Heart left ventricle (tissue), 13 donors: Measurements from ENCODE around the gene DOCK2.
"Not testable (repeated sequence)": the region's sequence is repeated elsewhere in the genome, so short reads cannot be mapped to it uniquely, and the experiment has no call there.

Experiments used
- POLR2A ChIP-seq, 2 donors: fragments of 450-650 bp; IDR thresholded peaks; one replicate each; pipeline ENCODE4 v1.6.1; 2017; ENCODE audit warnings: antibody characterized with exemption in 2 of 2, mild to moderate bottlenecking in 2 of 2, moderate library complexity in 2 of 2
- TF ChIP-seq, protein P1 (sequence below), 12 donors: fragments of 200-600 bp; sonication (generic) in 4 of 12; IDR thresholded peaks; one replicate each; pipeline versions ENCODE4 v1.5.0 to v1.8.0; 2018 to 2022; ENCODE audit warnings: antibody characterized with exemption in 12 of 12, mild to moderate bottlenecking in 5 of 12
- donor health status: ischemic (EF 13 %, LVEDD 7.1; RV severe dilation, severe dysfunction).
- donor health status: DM: no; HTN: yes; CAD: no.
- donor health status: DM: no; HTN: no; CAD: no.
- donor health status: ischemic (EF 25% LVEDD 6.9; RV normal size, moderate dysfunction).
- donor health status: ischemic (EF 25% LVEDD 5.7; RV mildly dilated, moderate dysfunction).
- donor health status: ischemic (EF 35%, LVEDD 5.7; RV mildly dilated, moderate dysfunction).
- donor health status: nonischemic (EF 11% LVEDD 7.7; RV severe dilation, severe dysfunction).
- donor health status: DM: yes; HTN: yes; CAD: no.
- donor health status: PGD.
- donor health status: ischemic (EF 29% LVEDD 5.4; RV normal size, mild dysfunction).
- donor health status: nonischemic (EF 23%, LVEDD 6.1; RV moderate dilation, normal function).

DNA sequence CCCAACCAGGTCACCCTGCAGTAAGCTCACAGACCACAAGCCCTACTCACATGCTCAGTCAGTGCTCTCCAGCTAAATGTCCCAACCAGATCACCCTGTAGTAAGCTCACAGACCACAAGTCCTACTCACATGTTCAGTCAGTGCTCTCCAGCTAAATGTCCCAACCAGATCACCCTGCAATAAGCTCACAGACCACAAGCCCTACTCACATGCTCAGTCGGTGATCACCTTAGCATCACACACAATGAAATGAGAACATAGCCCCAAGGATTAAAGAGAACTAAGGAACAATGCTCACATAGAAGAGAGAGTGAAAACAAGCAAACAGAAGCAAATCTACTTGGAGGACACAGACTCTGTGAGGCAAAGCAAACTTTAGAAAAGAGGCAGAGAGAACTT lies 197.5 kb downstream of the DOCK2 start:
- TF ChIP-seq, protein P1, sequence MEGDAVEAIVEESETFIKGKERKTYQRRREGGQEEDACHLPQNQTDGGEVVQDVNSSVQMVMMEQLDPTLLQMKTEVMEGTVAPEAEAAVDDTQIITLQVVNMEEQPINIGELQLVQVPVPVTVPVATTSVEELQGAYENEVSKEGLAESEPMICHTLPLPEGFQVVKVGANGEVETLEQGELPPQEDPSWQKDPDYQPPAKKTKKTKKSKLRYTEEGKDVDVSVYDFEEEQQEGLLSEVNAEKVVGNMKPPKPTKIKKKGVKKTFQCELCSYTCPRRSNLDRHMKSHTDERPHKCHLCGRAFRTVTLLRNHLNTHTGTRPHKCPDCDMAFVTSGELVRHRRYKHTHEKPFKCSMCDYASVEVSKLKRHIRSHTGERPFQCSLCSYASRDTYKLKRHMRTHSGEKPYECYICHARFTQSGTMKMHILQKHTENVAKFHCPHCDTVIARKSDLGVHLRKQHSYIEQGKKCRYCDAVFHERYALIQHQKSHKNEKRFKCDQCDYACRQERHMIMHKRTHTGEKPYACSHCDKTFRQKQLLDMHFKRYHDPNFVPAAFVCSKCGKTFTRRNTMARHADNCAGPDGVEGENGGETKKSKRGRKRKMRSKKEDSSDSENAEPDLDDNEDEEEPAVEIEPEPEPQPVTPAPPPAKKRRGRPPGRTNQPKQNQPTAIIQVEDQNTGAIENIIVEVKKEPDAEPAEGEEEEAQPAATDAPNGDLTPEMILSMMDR (IDR thresholded peaks at IDR 0.05), result not testable (repeated sequence)
- not testable (repeated sequence) for TF ChIP-seq POLR2A (IDR thresholded peaks at IDR 0.05)
